B cell (primary cell): ENCODE measurements around the gene ZNF689.

Experiments
- CTCF ChIP-seq: fragments of 200-600 bp; IDR thresholded peaks from one replicate; pipeline ENCODE4 v1.8.0; 2022; ENCODE audit warnings: antibody characterized with exemption, mild to moderate bottlenecking
- EZH2 ChIP-seq: IDR thresholded peaks from 2 replicates; pipeline ENCODE4 v1.6.1; 2012; ENCODE audit warnings: borderline replicate concordance, low read depth, mild to moderate bottlenecking, moderate library complexity, low read length; ENCODE audit not compliant: insufficient read depth, poor library complexity, severe bottlenecking

GRCh38 chr16:30609926-30610839 lies at the start of gene ZNF689:
- TF ChIP-seq CTCF (no peak), EZH2 (no peak)
